HepG2 (cell line): ENCODE measurements around the gene FAM32A. TPM values are rescaled to one million over a fixed set of nuclear protein-coding genes. Genes with fewer than 3 reads are reported as not detected.

Experiments used
- CCDC6 ChIP-seq: sonication (generic); formaldehyde crosslinking; IDR thresholded peaks from 2 replicates; pipeline ENCODE4 v1.8.1; 2022; ENCODE audit warnings: mild to moderate bottlenecking, missing genetic modification reagents, moderate library complexity
- ELF3 ChIP-seq: IDR thresholded peaks from 2 replicates; pipeline ENCODE4 v1.6.1; 2016; ENCODE audit warnings: missing genetic modification reagents, missing compliant biosample characterization
- GABPB1 ChIP-seq: IDR thresholded peaks from 2 replicates; pipeline ENCODE4 v1.6.1; 2016; ENCODE audit warnings: mild to moderate bottlenecking, missing genetic modification reagents, moderate library complexity, missing compliant biosample characterization
- HNRNPUL1 ChIP-seq: fragments of 200-400 bp; formaldehyde crosslinking; IDR thresholded peaks from 2 replicates; pipeline ENCODE4 v1.6.1; 2017; ENCODE audit warnings: low read depth, mild to moderate bottlenecking, low read length, moderate library complexity
- PHB2 ChIP-seq: fragments of 450-650 bp; IDR thresholded peaks from 2 replicates; pipeline ENCODE4 v1.6.1; 2018; ENCODE audit not compliant: partially characterized antibody
- SAP130 ChIP-seq: IDR thresholded peaks from 2 replicates; pipeline ENCODE4 v1.6.1; 2016; ENCODE audit warnings: low read depth
- ZEB1 ChIP-seq: IDR thresholded peaks from 2 replicates; pipeline ENCODE4 v1.6.1; 2012; ENCODE audit warnings: mild to moderate bottlenecking, low read depth, inconsistent platforms; ENCODE audit not compliant: insufficient replicate concordance
- ZFX ChIP-seq: sonication (generic); formaldehyde crosslinking; IDR thresholded peaks from 2 replicates; pipeline ENCODE4 v1.4.0; 2020; ENCODE audit warnings: mild to moderate bottlenecking, low read depth, missing genetic modification reagents, moderate library complexity
- ZNF180 ChIP-seq: sonication (generic); formaldehyde crosslinking; IDR thresholded peaks from 2 replicates; pipeline ENCODE4 v1.4.0; 2020; ENCODE audit warnings: low read depth, missing genetic modification reagents, borderline replicate concordance
- ZNF282 ChIP-seq: fragments of 450-650 bp; IDR thresholded peaks from 2 replicates; pipeline ENCODE4 v1.6.1; 2018; ENCODE audit not compliant: partially characterized antibody
- ZNF292 ChIP-seq: sonication (generic); formaldehyde crosslinking; IDR thresholded peaks from 2 replicates; pipeline ENCODE4 v1.8.1; 2022; ENCODE audit warnings: mild to moderate bottlenecking, low read depth, missing genetic modification reagents, borderline replicate concordance
- ZNF30 ChIP-seq: sonication (generic); formaldehyde crosslinking; IDR thresholded peaks from 2 replicates; pipeline ENCODE4 v1.5.0; 2020; ENCODE audit warnings: mild to moderate bottlenecking, missing genetic modification reagents
- ZNF543 ChIP-seq: sonication (generic); formaldehyde crosslinking; IDR thresholded peaks from 2 replicates; pipeline ENCODE4 v1.4.0; 2020; ENCODE audit warnings: mild to moderate bottlenecking, missing genetic modification reagents
- polyA plus RNA-seq, 8 experiments: library from polyadenylated mRNA; depleted of rRNA in 3 of 8; stranded (reverse) in 7 of 8; unstranded in 1 of 8; fragments of >200 nt; fragmentation: Illumina TruSeq in 4 of 8; extraction: Trizol in 4 of 8; gene quantifications; 2 replicates each; pipeline versions ENCODE4 v1.2.1 to v1.2.3, GENCODE V29; 2011 to 2016; ENCODE audit warnings: low read depth in 4 of 8, missing spikeins in 1 of 8, mixed read lengths in 1 of 8; ENCODE audit not compliant: insufficient read depth in 1 of 8
- total RNA-seq, 5 experiments: library from RNA; depleted of rRNA; stranded (reverse); fragments of >200 nt; fragmentation: Illumina TruSeq; extraction: Trizol; gene quantifications; 2 replicates each; pipeline ENCODE4 v1.2.3, GENCODE V29; 2016; ENCODE audit warnings: low read depth in 1 of 5
- TF ChIP-seq, protein P1 (sequence below): sonication (generic); formaldehyde crosslinking; IDR thresholded peaks from 2 replicates; pipeline ENCODE4 v1.5.0; 2020; ENCODE audit warnings: missing genetic modification reagents, mild to moderate bottlenecking, borderline replicate concordance
- TF ChIP-seq, protein P2 (sequence below): sonication (generic); formaldehyde crosslinking; IDR thresholded peaks from 2 replicates; pipeline ENCODE4 v1.5.1; 2020; ENCODE audit warnings: mild to moderate bottlenecking, missing genetic modification reagents, moderate library complexity
- TF ChIP-seq, protein P3 (sequence below): sonication (generic); formaldehyde crosslinking; IDR thresholded peaks from 2 replicates; pipeline ENCODE4 v1.4.0; 2020; ENCODE audit warnings: missing genetic modification reagents, mild to moderate bottlenecking, borderline replicate concordance
- TF ChIP-seq, protein P4 (sequence below): sonication (generic); formaldehyde crosslinking; IDR thresholded peaks from 2 replicates; pipeline ENCODE4 v1.4.0; 2020; ENCODE audit warnings: missing genetic modification reagents
- TF ChIP-seq, protein P5 (sequence below): IDR thresholded peaks from 2 replicates; pipeline ENCODE4 v1.6.1; 2018; ENCODE audit warnings: missing genetic modification reagents

FAM32A gene
- total and polyA plus RNA-seq, 2 of the 13 experiments (the other 11 are each of a cell fraction or from before 2014, with no cell fraction given): 85.8 to 86.2 TPM

DNA sequence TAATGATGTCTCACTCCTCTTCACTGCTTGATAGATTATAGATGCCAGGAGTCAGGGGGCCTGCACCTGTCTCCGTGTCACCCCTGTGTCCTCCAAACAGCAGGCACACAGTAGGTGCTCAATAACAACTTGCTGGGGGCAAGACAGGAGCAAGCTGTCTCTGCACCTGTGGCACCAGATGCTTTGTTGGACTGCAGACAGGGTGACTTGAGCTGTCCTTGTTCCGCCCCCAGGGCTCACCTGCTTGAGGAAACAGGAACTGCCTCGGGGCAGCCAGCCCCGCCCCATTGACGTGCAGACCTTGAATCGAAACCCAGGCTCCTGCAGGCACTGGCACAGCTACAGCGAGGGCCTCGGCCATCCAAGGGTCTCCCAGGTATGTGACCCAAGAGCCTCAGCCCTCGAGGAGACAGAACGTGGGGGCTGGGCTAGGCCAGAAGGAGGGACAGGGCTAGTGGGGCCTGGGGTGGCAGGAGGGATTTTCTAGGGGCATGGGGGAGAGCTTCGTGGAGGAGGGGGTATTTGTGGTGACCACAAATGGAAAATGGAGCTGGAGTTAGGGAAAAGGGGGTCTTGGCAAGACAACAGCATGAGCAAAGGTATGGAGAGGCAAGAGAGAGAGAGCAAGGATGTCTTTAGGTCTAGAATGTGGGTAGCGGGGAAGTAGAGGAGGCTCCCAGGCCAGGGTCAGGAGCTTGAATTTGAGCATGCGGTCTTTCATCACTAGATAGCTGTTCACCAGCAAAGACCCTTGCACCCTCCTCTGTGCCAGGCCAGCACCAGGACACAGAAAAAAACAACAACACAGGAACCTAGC is 41.6 kb upstream of the FAM32A start, which contains the start of gene HSH2D (continued):
- TF ChIP-seq ZNF180: no peak
- TF ChIP-seq PHB2: no peak
- TF ChIP-seq HNRNPUL1: no peak
- TF ChIP-seq, protein P1, sequence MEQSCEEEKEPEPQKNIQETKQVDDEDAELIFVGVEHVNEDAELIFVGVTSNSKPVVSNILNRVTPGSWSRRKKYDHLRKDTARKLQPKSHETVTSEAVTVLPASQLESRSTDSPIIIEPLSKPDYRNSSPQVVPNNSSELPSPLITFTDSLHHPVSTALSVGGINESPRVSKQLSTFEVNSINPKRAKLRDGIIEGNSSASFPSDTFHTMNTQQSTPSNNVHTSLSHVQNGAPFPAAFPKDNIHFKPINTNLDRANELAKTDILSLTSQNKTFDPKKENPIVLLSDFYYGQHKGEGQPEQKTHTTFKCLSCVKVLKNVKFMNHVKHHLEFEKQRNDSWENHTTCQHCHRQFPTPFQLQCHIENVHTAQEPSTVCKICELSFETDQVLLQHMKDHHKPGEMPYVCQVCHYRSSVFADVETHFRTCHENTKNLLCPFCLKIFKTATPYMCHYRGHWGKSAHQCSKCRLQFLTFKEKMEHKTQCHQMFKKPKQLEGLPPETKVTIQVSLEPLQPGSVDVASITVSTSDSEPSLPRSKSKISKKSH (CRISPR knock-in tag): peak; percentile 44; the same call in 1 of the 2 replicates
- TF ChIP-seq ZNF282: no peak
- TF ChIP-seq ZEB1: peak; percentile 60
- TF ChIP-seq, protein P2, sequence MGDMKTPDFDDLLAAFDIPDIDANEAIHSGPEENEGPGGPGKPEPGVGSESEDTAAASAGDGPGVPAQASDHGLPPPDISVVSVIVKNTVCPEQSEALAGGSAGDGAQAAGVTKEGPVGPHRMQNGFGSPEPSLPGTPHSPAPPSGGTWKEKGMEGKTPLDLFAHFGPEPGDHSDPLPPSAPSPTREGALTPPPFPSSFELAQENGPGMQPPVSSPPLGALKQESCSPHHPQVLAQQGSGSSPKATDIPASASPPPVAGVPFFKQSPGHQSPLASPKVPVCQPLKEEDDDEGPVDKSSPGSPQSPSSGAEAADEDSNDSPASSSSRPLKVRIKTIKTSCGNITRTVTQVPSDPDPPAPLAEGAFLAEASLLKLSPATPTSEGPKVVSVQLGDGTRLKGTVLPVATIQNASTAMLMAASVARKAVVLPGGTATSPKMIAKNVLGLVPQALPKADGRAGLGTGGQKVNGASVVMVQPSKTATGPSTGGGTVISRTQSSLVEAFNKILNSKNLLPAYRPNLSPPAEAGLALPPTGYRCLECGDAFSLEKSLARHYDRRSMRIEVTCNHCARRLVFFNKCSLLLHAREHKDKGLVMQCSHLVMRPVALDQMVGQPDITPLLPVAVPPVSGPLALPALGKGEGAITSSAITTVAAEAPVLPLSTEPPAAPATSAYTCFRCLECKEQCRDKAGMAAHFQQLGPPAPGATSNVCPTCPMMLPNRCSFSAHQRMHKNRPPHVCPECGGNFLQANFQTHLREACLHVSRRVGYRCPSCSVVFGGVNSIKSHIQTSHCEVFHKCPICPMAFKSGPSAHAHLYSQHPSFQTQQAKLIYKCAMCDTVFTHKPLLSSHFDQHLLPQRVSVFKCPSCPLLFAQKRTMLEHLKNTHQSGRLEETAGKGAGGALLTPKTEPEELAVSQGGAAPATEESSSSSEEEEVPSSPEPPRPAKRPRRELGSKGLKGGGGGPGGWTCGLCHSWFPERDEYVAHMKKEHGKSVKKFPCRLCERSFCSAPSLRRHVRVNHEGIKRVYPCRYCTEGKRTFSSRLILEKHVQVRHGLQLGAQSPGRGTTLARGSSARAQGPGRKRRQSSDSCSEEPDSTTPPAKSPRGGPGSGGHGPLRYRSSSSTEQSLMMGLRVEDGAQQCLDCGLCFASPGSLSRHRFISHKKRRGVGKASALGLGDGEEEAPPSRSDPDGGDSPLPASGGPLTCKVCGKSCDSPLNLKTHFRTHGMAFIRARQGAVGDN (CRISPR knock-in tag): peak; percentile 84
- TF ChIP-seq ELF3 (CRISPR knock-in tag): peak; percentile 56; the same call in 1 of the 2 replicates
- TF ChIP-seq, protein P3, sequence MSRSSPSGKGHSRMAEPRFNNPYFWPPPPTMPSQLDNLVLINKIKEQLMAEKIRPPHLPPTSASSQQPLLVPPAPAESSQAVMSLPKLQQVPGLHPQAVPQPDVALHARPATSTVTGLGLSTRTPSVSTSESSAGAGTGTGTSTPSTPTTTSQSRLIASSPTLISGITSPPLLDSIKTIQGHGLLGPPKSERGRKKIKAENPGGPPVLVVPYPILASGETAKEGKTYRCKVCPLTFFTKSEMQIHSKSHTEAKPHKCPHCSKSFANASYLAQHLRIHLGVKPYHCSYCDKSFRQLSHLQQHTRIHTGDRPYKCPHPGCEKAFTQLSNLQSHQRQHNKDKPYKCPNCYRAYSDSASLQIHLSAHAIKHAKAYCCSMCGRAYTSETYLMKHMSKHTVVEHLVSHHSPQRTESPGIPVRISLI (CRISPR knock-in tag): 0 out of 2 replicates have a peak, but pooled peaks have one; percentile 13
- TF ChIP-seq GABPB1 (CRISPR knock-in tag): peak; percentile 65
- TF ChIP-seq CCDC6 (CRISPR knock-in tag): 0 out of 2 replicates have a peak, but pooled peaks have one; percentile 28
- TF ChIP-seq, protein P4, sequence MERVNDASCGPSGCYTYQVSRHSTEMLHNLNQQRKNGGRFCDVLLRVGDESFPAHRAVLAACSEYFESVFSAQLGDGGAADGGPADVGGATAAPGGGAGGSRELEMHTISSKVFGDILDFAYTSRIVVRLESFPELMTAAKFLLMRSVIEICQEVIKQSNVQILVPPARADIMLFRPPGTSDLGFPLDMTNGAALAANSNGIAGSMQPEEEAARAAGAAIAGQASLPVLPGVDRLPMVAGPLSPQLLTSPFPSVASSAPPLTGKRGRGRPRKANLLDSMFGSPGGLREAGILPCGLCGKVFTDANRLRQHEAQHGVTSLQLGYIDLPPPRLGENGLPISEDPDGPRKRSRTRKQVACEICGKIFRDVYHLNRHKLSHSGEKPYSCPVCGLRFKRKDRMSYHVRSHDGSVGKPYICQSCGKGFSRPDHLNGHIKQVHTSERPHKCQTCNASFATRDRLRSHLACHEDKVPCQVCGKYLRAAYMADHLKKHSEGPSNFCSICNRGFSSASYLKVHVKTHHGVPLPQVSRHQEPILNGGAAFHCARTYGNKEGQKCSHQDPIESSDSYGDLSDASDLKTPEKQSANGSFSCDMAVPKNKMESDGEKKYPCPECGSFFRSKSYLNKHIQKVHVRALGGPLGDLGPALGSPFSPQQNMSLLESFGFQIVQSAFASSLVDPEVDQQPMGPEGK (CRISPR knock-in tag): peak; percentile 36; the same call in 1 of the 2 replicates
- TF ChIP-seq ZNF292 (CRISPR knock-in tag): peak; percentile 54; the same call in 1 of the 2 replicates
- TF ChIP-seq SAP130 (CRISPR knock-in tag): peak; percentile 38; the same call in 1 of the 2 replicates
- TF ChIP-seq, protein P5, sequence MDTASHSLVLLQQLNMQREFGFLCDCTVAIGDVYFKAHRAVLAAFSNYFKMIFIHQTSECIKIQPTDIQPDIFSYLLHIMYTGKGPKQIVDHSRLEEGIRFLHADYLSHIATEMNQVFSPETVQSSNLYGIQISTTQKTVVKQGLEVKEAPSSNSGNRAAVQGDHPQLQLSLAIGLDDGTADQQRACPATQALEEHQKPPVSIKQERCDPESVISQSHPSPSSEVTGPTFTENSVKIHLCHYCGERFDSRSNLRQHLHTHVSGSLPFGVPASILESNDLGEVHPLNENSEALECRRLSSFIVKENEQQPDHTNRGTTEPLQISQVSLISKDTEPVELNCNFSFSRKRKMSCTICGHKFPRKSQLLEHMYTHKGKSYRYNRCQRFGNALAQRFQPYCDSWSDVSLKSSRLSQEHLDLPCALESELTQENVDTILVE (CRISPR knock-in tag): no peak
- TF ChIP-seq ZFX (CRISPR knock-in tag): peak; percentile 62
- TF ChIP-seq ZNF543 (CRISPR knock-in tag): no peak
- no peak for TF ChIP-seq ZNF30
